Activated gamma-delta T cell (primary cell): Measurements from ENCODE around the gene PRKAG2.

Source experiments
- DNase-seq: peaks from one replicate; lab custom pipeline; 2025; lab: John Stamatoyannopoulos, UW

Gene PRKAG2

GRCh38 chr7:151694828-151695580 lies 181.9 kb downstream of the PRKAG2 start:
- no peak for DNase-seq

- no peak for DNase-seq
Measured at GRCh38 chr7:151694441-151694827, 182.5 kb downstream of the PRKAG2 start.

DNA sequence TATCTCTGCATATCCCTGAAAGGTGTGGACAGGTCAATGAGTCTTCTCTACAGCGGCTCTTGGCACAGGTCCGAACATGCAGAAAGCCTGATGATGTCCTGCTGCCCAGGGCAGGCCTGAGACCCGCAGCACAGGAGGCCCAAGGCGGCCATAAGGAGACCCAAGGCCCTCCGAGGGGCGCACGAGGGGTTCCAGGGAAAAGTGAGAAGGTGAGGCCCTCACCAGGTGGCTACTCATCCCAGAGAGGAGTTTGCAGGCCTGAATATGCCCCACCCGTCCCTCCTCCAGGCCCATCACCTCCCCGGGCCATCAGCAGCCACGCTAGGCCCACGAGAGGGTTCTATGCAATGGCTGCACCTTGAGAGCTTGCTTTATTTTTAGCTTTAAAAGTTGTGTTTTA lies 183.8 kb downstream of the PRKAG2 start:
- no peak for DNase-seq

- no peak for DNase-seq
Measured at GRCh38 chr7:151692721-151693120, 184.2 kb downstream of the PRKAG2 start.

GRCh38 chr7:151691449-151691848 lies 185.5 kb downstream of the PRKAG2 start:
- no peak for DNase-seq

- no peak for DNase-seq
Measured at GRCh38 chr7:151690606-151691005, 186.3 kb downstream of the PRKAG2 start.

- no peak for DNase-seq
Measured at GRCh38 chr7:151689196-151689971, 187.5 kb downstream of the PRKAG2 start.

DNA sequence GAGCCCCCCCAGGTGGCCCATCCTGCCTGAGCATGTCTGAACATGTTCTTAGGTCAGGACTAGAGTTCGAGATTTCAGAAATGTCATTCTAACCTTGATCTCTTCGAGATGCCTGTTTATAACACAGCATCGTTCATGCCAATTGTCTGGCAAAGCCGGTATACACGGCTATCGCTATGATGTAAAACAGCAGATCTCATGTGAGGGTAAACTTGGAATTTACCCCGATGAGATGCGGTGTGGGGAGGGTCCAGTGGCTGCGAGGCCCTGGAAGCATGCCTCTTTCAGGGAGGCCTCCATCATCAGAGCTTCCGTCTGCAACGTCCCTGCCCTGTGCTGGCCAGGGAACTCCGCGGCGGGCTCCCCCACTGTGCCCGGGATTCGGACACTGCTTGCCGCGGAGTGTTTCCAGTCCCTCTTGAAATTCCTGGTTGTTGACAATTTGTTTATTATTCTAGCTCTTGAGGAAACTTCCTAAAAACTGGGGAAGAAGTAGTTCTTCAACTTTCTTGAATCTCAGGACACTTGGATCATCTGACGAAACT lies 188.6 kb downstream of the PRKAG2 start:
- DNase-seq, result no peak

- DNase-seq, result no peak
Measured at GRCh38 chr7:151687523-151688235, 189.2 kb downstream of the PRKAG2 start.

- no peak for DNase-seq
Measured at GRCh38 chr7:151686826-151687225, 190.1 kb downstream of the PRKAG2 start.

- no peak for DNase-seq
Measured at GRCh38 chr7:151686016-151686766, 190.7 kb downstream of the PRKAG2 start.

DNA sequence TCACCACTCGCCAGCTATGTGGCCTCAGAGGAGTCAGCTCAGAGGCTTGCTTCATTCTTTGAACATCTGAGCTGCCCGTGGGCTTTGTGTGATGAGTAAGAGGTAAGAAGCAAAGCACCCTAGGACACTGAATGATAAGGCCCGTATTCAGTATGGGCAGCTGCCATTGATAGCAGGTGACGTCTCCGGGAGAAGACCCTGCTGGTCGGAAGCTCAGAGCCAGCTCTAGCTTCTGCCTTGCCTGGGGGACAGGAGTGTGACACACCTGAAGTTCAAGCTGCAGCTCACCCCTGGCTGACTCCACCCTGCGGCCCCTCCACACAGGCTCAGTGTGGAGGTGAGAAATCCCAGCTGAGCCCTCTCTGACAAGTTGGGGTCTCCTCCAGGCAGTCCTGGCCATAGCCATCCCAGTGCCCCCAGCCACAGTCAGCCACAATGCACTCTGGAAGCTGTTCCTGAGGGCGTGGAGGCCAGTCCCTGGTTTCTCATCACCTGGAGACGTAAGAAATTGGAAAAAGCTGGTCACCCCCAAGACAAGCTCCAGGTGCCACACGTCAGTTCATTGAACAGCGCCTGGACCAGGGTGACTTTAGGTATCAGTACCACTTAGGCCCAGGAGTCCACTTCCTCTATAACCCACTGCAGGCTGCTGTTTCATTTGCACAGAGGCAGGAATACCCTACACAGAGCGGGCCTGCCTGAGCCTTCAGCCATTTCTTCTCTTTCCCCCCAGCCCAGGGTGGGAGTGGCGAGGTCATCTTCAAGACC lies 192.3 kb downstream of the PRKAG2 start:
- DNase-seq, result no peak

GRCh38 chr7:151683615-151684407 lies 193.1 kb downstream of the PRKAG2 start:
- DNase-seq, result no peak

GRCh38 chr7:151682831-151683614 lies 193.9 kb downstream of the PRKAG2 start:
- no peak for DNase-seq

DNA sequence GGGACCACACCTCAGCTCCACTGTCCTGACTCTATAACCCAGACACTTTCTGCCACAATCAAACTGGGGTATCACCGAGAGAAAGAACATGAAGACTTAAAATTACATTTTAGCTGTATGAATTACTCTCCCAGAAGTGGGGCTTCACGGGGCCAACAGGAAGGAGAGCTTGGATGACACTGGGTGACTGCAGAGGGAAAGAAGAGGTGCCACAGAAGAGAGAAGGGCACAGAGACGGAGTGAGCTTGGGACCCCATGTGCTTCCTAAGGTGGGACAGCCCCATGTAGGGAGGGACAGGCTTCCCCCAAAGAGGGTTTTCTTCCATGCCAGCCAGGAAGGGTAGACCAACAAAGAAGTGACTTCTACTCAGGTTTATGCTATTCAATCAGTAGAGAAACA lies 195.2 kb downstream of the PRKAG2 start:
- no peak for DNase-seq

DNA sequence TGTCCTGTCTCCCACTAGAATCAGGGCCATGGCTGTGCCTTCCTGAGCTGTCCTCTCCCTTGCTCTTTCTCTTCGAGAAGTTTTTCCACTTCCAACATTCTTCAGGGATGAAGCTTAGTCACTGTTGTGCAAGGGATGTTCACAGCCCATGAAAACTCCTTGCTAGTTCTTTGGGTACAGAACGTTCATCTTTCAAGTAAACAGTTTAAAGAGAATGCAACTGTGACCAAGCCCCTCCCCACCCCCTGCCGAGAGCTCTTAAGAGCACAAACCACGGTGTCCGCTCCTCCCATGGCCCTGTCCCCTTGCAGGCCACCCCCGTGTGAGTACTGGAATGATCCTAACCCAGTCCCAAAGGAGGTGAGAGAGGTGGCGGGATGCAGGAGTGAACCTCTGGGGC lies 196.1 kb downstream of the PRKAG2 start:
- no peak for DNase-seq

- DNase-seq, result no peak
Measured at GRCh38 chr7:151679881-151680612, 196.9 kb downstream of the PRKAG2 start.

- no peak for DNase-seq
Measured at GRCh38 chr7:151679071-151679708, 197.7 kb downstream of the PRKAG2 start.
